Daoy (cell line): ENCODE data around the gene SIPA1. TPM values are rescaled to one million over a fixed set of nuclear protein-coding genes. Genes with fewer than 3 reads are reported as not detected.
"Not testable (repeated sequence)": the region's sequence is repeated elsewhere in the genome, so short reads cannot be mapped to it uniquely, and the experiment has no call there.

ENCODE experiments used
- DNase-seq: peaks from one replicate; pipeline ENCODE4 v3.0.0-alpha.2; 2015; ENCODE audit warnings: low read depth
- total RNA-seq: library from RNA; depleted of rRNA; stranded (reverse); fragments of >200 nt; shearing (Covaris generic); gene quantifications from 2 replicates; pipeline ENCODE4 v1.2.3, GENCODE V29; 2014

Gene SIPA1
- total RNA-seq, 1 experiment from 2014 or later = 12.6 TPM

DNA sequence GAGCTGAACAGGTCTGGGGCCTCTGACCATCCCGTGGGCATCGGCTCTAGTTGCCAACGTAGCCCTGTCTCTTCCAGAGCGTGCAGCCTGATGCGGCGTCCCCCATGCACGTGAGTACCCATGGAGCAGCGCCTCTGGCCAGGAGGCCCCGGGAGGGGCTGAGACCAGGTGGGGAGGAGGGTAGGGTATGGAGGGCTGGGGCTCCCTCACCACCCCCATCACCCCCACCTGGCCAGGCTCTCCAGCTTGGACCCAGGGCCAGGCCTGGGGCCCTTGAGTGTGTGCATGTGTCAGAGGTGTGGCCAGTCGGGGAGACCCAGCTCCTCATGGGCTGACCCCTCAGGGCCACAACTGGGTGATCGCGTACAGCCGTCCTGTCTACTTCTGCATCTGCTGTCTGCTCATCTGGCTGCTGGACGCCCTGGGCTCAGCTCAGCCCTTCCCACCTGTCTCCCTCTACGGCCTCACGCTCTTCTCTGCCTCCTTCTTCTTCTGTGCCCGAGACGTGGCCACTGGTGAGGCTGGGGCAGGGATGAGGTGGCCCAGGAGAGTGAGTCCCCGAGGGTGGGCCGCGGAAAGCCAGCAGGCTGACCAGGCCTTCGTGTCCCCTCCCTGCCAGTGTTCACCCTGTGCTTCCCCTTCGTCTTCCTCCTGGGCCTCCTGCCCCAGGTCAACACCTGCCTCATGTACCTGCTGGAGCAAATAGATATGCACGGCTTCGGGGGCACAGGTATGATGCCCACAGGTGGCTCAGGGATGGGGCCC, 13.9 kb upstream of the SIPA1 start:
- DNase-seq = no peak

DNA sequence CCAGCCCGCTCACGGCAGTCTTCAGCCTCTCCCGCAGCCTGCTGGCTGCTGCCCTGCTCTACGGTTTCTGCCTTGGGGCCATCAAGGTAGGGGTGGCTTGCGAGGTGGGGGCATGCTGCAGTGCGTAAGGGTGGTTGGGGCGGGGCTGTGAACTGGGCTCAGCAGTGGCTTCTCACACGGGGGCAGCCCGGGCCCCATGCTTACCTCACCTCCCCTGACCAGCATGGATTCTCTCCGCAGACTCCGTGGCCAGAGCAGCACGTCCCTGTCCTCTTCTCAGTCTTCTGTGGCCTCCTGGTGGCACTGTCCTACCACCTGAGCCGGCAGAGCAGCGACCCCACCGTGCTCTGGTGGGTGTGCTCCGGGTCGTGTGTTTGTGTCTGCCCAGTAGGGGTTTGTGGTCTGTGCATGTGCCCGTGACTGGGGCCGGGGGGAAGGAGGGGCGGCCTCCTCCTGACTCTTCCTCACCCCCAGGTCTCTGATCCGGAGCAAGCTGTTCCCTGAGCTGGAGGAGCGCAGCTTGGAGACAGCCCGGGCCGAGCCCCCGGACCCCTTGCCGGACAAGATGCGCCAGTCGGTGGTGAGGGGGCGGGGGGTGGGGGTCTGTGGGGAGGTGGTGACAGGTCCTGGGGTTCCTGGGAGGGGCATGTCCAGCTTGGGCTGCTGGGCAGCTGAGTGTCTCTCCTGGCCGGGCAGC, 12.8 kb upstream of the SIPA1 start:
- DNase-seq = no peak

DNA sequence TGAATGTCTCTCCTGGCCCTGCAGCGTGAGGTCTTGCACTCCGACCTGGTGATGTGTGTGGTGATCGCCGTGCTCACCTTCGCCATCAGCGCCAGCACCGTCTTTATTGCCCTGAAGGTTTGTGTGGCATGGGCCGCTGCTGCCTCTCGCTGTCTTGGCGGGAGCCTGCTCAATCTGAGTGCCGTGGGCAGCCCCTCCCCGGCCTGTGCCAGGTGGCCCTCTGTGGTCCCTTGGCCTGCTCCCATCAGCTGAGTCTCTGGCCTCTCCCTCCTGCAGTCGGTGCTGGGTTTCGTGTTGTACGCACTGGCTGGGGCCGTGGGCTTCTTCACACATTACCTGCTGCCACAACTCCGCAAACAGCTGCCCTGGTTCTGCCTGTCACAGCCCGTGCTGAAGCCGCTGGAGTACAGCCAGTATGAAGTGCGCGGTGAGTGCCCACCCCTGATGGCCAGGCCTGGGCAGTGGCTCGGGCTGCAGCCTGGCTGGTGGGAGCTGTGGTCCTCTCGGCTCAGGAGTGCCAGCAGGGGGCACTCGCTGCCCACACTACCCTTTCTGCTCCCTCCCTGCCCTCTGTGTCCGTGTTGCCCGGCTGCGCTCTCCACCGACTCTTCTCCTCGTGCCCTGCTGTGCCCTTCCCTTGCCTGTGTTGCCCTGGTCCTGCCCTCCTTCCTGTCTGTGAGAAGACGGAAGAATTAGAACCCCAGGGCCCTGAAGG, 12.1 kb upstream of the SIPA1 start:
- peak; percentile 57 for DNase-seq

DNA sequence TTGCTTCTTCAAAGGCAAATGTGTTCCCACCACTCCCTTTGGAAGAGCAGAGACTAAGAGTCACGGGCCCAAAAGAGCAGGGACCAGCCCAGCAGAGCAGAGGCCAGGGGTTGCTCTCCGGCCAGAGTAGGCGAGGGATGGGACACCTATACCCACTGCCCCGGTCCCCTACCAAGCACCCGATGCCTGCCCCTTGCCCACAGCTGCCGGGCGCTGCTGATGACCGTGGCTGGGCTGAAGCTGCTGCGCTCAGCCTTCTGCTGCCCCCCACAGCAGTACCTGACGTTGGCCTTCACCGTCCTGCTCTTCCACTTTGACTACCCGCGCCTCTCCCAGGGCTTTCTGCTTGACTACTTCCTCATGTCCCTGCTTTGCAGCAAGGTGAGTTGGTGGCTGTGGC, 10.7 kb upstream of the SIPA1 start:
- no peak for DNase-seq

DNA sequence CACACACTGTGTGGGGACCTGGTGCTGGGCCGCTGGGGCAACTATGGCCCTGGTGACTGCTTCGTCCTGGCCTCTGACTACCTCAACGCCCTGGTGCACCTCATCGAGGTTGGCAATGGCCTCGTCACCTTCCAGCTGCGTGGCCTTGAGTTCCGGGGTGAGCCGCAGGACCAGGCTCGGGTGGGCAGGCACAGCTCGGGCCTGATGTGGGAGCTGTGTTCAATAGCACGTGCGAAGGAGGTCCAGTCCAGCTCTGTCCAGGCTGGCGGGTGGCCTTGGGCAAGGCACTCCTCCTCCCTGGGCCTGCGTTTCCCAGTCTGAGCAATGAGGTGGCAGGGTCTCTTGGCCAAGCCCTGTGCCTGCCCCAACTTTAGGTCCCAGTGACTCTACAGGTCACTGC, 8.3 kb upstream of the SIPA1 start:
- no peak for DNase-seq

DNA sequence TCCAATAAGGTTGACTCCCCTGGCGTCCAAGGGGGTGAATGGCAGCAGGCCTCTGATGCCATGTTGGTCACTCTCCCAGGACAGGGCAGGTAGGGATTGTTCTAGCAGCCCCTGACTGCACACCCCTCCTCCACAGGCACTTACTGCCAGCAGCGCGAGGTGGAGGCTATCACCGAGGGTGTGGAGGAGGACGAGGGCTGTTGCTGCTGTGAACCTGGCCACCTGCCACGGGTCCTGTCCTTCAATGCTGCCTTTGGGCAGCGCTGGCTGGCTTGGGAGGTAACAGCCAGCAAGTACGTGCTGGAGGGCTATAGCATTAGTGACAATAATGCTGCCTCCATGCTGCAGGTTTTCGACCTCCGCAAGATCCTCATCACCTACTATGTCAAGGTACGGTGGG, 7.7 kb upstream of the SIPA1 start:
- DNase-seq = no peak

DNA sequence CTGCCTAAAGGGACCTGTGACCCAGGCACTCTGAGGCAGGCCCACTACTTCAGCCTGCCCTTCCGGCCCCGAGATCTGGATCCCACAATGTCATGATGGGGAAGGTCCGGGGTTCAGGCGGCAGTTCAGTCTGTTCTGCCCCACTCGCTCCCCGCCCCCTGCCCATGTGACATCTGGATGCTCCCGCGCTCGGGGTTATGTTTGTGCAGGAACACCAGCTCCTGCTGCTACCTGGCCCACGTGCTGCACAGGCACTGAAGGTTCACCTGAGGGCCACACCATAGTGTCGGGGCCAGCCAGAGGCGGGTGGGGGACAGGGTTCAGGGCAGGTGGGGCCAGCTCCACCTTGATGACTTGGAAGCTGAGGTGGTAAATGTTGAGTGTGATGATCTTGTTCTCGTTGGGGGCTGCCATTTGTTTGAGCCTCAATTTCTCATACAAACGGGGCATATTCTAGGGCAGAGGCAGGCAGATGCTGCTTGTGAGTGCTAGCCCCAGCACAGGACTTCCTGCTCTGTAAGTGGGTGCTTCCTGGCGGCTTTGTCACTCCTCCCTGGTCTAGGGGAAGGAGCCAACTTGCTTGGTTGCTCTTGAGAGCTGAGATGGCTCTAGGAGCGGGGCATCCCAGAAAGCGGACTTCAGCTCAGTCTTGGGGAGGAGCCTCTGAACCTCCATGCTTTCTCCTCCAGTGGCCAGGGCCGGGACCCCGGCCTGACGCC, 4.4 kb upstream of the SIPA1 start:
- no peak for DNase-seq

DNA sequence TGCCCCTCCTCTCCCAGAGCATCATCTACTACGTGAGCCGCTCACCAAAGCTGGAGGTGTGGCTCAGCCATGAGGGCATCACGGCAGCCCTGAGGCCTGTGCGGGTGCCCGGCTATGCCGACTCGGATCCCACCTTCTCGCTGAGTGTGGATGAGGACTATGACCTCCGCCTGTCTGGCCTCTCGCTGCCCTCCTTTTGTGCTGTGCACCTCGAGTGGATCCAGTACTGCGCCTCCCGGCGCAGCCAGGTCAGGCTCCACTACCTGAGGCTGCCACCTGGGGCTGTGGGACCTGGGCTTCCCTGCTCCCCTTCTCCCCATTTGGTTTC, 3.8 kb upstream of the SIPA1 start:
- no peak for DNase-seq

DNA sequence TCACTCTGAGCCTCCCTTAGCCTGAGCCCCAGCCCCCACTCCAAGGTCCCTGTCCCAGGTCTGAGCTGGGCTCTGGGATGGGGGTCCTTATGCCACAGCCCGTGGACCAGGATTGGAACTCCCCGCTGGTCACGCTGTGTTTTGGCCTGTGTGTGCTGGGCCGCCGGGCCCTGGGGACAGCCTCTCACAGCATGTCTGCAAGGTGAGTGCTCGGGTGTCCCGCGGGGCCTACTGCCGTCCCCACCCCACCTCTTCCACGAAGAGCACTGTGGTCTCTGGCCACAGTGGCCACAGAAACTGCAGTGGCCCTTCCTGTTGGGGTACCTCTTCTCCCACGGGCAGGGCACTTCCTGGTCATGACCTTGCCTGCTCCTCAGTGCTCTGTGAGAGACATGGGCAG, 3.5 kb upstream of the SIPA1 start:
- DNase-seq = no peak

DNA sequence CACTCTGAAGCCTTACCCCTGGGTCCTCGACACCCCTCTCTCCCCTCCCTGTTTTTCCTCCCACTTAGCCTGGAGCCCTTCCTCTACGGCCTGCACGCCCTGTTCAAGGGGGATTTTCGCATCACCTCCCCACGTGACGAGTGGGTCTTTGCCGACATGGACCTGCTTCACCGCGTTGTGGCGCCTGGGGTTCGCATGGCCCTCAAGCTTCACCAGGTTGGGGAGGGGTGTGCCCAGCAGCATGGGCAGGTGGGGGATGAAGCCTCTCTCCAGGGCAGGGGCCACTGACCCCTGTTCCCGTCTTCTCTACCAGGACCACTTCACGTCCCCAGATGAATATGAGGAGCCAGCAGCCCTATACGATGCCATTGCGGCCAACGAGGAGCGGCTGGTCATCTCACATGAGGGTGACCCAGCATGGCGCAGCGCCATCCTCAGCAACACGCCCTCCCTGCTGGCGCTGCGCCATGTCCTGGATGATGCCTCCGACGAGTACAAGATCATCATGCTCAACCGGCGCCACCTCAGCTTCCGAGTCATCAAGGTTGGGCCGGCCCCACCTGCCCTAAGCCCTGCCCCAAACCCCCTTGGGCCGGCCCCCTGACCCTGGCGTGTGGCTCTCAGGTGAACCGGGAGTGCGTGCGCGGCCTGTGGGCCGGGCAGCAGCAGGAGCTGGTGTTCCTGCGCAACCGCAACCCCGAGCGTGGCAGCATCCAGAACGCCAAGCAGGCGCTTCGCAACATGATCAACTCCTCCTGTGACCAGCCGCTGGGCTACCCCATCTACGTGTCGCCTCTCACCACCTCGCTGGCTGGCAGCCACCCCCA, 2.8 kb upstream of the SIPA1 start:
- DNase-seq = no peak

DNA sequence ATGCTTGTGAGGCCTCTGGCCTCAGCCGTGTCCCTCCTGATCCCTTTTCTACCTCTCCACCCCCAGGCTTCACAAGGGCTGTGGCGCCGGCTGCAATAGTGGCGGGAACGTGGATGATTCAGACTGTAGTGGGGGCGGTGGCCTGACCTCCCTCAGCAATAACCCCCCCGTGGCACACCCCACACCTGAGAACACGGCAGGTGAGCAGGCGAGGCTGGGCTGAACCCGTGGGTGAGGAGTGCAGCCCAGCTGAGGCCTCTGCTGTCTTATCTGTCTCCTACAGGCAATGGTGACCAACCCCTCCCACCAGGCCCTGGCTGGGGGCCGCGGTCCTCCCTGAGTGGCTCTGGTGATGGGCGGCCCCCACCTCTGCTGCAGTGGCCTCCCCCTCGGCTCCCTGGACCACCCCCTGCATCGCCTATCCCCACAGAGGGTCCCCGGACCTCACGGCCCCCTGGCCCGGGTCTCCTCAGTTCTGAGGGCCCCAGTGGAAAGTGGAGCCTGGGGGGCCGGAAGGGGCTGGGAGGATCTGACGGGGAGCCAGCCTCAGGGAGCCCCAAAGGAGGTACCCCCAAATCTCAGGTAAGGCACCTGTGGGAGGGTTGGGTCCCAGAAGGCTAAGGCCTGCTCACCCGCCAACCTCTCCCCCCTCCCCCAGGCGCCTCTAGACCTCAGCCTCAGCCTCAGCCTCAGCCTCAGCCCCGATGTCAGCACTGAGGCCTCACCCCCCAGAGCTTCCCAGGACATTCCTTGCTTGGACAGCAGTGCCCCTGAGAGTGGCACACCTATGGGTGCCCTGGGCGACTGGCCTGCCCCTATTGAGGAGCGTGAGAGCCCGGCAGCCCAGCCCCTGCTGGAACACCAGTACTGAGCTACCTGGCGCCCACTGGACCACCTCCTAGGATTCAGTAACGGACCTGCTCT, 1.5 kb upstream of the SIPA1 start:
- no peak for DNase-seq

DNA sequence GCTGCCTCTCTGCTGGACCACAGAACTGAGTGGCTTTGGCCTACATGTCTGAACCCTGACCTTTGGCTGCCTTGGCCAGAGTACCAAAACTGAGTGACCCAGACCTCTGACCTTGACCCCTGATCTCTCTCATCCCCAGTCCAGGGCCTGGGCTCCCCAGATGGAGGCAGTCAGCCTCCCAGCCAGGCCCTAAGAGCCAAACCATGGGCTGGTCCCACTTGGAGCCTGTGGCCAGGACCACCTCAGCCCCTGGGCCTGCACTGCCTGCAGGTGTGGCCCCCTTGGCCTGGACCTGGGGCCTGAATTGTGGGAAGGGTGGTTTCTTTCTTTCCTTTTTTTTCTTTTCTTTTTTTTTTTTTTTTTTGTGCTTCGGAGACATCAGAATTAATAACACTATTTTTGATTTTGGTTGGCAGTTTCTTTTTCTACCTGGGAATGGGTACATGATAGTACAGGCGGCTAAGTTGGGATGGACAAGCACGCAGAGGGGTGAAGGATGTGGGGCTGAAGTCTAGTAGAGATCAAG, 806 bp upstream of the SIPA1 start:
- no peak for DNase-seq

DNA sequence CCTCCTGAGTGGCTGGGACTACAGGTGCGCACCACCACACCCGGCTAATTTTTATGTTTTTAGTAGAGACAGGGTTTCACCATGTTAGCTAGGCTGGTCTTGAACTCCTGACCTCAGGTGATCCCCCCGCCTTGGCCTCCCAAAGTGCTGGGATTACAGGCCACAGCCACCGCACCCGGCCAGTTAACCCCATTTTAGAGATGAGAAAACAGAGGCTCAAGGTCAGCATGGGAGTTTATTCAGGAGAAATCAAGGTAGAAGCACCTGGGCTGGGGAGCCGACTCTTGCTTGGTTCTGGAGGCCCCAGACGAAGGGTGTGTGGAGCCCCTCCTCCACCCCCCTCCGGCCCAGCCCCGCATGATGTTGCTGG, 1.3 kb downstream of the SIPA1 start:
- DNase-seq = not testable (repeated sequence)

DNA sequence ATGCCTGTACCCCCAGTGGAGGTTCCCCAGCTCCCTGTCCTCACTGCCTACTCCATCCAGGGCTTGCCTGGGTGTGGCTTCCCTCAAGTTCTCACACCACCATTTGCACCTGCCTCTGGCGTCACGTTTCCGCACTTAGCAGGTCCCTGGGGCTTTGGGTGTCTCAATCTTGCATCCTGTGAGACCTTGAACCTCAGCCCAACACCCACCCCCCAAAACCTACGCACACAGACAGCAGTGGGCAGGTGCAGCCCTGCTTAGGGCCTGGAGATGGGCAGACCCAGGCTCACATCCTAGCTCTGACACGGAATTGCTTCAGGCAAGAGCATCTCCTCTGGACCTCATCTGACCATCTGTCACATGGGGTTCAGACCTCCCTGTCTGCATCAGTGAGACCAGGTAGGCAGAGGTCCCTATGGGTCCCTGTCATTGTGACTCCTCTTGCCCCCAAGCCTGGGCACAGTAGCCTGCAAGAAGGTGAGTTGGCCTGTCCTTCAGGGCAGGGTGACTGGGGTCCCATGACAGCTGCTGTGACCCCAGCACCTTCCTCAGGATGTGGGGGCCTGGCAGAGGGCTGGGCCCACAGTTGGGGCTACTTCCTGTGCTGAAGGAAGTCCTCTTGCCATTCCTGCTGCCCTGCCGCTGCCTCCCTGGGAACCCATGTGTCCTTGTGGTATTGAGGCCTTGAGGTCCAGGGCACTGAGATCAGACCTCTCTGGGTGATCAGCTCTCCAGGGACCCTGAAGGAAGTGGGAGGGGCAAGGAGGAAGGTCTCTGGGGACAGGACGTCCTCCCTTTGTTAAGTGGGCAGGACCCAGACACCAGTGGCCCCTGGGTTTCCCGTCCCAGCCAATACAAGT, 2.0 kb downstream of the SIPA1 start:
- no peak for DNase-seq

DNA sequence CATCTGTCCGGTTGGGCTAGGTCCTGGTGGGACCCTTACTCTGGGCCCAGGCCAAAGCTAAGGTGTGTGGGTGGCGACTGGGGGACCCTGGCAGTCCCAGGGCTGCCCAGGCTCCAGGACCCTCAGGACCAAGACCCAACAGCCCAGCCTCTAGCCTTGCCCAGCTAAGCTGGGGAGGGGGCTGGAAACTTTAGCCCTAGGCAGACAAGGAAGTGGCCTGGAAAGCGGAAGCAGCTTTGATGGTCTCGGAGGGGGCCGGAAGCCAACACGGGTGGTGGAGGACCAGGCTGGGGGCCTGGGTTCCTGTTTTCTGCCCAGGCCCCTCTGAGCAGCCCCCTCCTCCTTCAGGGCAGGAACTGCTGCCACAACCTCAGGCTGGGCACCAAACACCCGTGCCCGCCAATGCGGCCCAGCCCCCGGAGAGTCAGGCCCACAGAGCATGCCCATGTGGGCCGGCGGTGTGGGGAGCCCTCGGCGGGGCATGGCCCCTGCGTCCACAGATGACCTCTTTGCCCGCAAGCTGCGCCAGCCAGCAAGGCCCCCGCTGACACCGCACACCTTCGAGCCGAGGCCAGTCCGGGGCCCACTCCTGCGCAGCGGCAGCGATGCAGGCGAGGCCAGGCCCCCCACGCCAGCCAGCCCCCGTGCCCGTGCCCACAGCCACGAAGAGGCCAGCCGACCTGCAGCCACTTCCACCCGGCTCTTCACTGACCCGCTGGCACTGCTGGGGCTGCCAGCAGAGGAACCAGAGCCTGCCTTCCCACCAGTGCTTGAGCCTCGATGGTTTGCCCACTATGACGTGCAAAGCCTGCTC, 2.8 kb downstream of the SIPA1 start:
- DNase-seq = no peak

DNA sequence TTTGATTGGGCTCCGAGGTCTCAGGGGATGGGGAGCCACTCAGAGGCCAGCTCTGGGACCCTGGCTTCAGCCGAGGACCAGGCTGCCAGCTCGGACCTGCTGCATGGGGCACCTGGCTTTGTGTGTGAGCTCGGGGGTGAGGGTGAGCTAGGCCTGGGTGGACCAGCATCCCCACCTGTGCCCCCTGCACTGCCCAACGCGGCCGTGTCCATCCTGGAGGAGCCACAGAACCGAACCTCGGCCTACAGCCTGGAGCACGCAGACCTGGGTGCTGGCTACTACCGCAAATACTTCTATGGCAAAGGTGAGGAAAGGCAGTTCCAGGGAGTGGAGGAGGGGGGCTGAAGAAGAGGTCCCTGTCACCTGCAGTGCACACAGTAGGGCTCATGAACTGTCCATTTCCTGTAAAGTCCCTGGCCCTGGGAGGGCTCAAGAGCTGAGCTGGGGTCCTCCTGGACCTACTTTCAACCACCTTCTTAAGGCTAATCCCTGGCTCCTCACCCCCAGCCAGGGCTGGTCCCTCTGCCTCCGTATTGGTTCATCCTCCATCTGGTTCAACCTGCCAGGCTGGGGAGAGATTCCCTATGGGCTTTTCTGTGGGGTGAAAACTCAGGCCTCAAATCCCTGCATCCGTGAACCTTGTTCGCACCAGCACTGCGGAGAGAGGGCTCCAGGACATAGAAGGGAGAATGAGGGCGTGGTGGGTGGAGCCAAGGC, 3.6 kb downstream of the SIPA1 start:
- no peak for DNase-seq

DNA sequence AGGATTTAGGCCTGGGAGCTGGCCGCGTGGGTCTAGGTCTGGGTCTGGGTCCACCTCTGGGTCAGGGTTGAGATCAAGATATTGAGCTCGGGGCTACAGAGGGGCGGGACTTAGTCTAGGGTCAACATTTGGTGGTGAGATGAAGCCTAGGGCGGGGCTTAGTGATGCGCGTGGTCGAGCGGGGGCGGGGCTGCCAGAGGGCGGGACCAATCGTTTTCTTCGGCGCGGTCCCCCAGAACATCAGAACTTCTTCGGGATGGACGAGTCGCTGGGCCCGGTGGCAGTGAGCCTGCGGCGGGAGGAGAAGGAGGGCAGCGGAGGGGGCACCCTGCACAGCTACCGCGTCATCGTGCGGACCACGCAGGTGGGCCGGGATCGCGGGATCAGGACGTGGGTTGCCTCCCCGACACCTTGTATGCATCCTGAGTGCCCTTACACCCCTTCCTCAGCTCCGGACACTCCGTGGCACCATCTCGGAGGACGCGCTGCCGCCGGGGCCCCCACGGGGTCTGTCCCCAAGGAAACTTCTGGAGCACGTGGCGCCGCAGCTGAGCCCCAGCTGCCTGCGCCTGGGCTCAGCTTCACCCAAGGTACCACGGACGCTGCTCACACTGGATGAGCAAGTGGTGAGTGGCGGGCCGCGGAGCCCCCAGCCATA, 4.2 kb downstream of the SIPA1 start:
- DNase-seq = no peak
